KOPT-K1 (cell line): ENCODE results near the gene TMPRSS3.

Source experiments
- H3K27ac ChIP-seq: fragments of 200-600 bp; sonication (generic); 2 replicates; pipeline ENCODE4 v1.5.1; 2016; ENCODE audit warnings: antibody characterized with exemption, mild to moderate bottlenecking, low read depth, low read length; ENCODE audit not compliant: poor library complexity, severe bottlenecking
- H3K36me3 ChIP-seq: fragments of 200-600 bp; sonication (generic); 2 replicates; pipeline ENCODE4 v1.5.1; 2017; ENCODE audit warnings: antibody characterized with exemption, mild to moderate bottlenecking, low read length, moderate library complexity; ENCODE audit not compliant: insufficient read depth
- H3K9me3 ChIP-seq: fragments of 200-600 bp; sonication (generic); 2 replicates; pipeline ENCODE4 v1.5.1; 2017; ENCODE audit warnings: antibody characterized with exemption, low read length, mild to moderate bottlenecking; ENCODE audit not compliant: insufficient read depth, poor library complexity, severe bottlenecking

Gene TMPRSS3

GRCh38 chr21:42395905-42396651, at the start of gene TMPRSS3:
TMPRSS3 (minus strand) TSS chr21:42396052; CDS start chr21:42395417, 635 bp downstream.
- H3K36me3 ChIP-seq: no peaks in the 10 kb centered on the region
- H3K9me3 ChIP-seq: no peaks in the 10 kb centered on the region
- H3K27ac ChIP-seq: no peak within 1 kb of the TSS

GRCh38 chr21:42445311-42445710, 49.5 kb upstream of the TMPRSS3 start:
- H3K27ac ChIP-seq: no peak overlapping the region
- H3K36me3 ChIP-seq: peaks cover 79% of the 10 kb centered on the region
- H3K9me3 ChIP-seq: no peaks in the 10 kb centered on the region

GRCh38 chr21:42444745-42445059, 48.9 kb upstream of the TMPRSS3 start:
- peaks cover 85% of the 10 kb centered on the region for H3K36me3 ChIP-seq
- H3K27ac ChIP-seq: no peak overlapping the region
- no peaks in the 10 kb centered on the region for H3K9me3 ChIP-seq

DNA sequence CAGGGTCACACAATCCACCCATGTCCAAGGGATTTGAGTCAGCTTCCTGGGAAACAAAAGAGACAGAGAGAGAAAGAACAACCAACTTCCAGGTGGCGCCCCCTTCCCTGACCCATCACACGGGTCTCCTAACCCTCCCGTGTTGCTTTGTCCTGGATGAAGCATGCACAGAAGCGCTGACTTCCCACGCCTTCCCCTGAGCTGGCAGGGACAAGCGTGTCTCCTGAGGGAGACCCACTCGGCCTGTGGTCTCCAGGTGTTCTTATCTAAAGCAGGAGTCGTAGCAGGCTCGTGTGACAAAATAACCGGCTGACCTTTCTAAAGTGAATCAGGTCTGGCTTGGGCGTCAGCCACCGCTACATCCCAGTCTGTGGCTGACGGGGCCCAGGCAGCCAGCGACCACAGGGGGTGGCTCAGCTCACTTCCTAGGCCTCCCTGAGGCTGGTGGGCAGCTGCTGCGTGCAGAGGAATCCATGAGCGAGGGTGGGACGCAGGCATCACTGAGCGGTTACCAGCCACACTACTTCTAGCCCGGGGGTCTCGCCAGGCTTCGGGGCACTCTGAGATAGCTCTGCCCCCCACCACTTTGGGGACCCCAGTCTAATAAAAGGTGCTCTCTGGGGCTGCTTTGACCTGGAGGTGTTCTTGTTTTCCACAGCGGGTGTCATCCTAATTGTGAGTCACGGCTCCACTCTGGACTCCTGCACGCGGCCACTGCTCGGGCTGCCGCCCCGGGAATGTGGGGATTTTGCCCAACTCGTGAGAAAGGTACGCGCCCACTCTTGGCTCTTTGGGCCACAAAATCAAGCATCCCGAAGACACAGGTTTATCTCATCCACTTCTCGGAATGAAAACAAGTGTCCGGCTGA, 48.3 kb upstream of the TMPRSS3 start:
- no peaks in the 10 kb centered on the region for H3K9me3 ChIP-seq
- no peak overlapping the region for H3K27ac ChIP-seq
- peaks cover 91% of the 10 kb centered on the region for H3K36me3 ChIP-seq

- Histone ChIP-seq H3K27ac (no peak overlapping the region), H3K36me3 (peaks cover 99% of the 10 kb centered on the region)
Observed at GRCh38 chr21:42443181-42443785, 47.4 kb upstream of the TMPRSS3 start.

GRCh38 chr21:42441963-42442362, 46.1 kb upstream of the TMPRSS3 start:
- H3K27ac ChIP-seq: no peak overlapping the region
- H3K36me3 ChIP-seq: peaks cover 100% of the 10 kb centered on the region
- H3K9me3 ChIP-seq: no peaks in the 10 kb centered on the region

More at GRCh38 chr21:42443181-42443785, 47.4 kb upstream of the TMPRSS3 start:
- no peaks in the 10 kb centered on the region for H3K9me3 ChIP-seq

- Histone ChIP-seq H3K36me3 (peaks cover 98% of the 10 kb centered on the region), H3K27ac (no peak overlapping the region), H3K9me3 (no peaks in the 10 kb centered on the region)
Observed at GRCh38 chr21:42440187-42440792, 44.4 kb upstream of the TMPRSS3 start.

DNA sequence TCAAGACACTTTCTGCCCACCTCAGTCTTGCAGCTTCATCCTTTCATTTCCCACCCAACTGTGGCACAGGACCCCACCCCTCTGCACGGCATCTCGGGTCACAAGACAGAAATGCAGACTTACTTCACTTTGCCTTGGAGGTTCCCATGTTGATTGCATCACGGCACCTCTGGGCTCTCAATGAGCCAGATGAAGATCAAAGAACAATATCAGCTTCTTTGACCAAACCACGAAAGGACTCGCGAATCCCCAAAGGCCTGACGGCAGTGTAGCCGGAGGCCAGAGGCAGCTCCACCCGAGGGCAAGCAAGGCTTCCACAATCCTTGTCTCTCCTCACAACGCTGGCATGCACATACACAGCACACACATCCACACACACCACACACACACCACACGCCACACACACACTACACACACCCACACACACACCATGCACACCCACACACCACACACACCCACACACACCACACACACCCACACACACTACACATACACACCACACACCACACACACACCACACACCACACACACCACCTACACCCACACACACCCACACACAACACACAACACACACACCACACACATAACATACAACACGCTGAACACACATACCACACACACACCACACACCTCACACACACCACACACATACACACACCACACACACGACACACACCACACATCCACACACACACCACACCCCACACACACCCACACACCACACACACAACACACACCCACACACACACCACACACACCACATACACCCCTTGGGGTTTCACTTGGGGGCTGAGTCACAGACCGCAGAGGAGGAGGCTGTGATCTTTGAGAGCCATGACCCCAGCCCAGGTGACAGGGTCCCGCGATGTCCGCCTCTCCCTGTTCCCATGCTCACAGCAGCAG, 43.7 kb upstream of the TMPRSS3 start:
- H3K9me3 ChIP-seq: no peaks in the 10 kb centered on the region
- H3K27ac ChIP-seq: no peak overlapping the region
- peaks cover 98% of the 10 kb centered on the region for H3K36me3 ChIP-seq

DNA sequence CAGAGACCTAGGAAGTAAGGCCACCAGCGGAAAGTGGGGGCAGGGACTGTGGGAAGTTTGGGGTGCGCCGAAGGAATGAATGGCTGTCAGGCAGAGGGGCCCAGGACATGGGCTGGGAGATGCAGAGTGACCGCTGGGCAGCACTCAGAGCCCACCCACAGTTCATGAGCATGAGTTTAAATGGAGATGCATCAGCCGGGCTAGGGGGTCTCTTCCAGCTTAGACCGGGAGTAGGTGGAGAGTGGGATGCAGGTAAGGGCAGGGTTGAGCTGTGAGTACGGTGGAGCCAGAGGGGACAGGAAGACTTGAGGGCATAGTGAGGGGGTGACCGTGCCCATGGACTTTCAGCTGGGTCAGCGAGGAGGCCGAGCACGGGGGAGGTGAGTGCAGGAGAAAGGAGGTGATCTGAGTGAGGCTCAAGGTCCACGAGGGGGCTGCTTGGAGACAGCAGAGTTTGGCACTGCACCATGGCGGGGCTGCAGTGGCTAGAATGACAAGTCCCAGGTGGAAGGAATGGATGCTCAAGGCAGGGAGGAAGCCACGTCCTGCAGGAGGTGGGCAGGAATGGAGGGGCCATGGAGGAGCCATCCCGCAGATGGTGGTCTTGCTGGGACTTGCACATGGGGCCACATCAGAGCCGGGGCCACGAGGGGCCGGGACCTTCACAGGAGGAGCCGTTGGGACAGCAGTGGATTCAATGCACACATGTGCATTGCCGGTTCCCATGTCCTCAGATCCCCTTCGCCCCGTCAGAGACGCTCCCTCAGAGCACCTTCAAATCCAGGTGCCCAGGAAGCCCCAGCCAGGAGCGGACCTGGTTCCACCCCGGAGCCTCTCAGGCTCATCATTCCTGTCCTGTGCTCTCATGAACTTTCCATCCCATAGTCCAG, 42.7 kb upstream of the TMPRSS3 start:
- Histone ChIP-seq H3K36me3 (peaks cover 98% of the 10 kb centered on the region), H3K9me3 (no peaks in the 10 kb centered on the region), H3K27ac (no peak overlapping the region)

DNA sequence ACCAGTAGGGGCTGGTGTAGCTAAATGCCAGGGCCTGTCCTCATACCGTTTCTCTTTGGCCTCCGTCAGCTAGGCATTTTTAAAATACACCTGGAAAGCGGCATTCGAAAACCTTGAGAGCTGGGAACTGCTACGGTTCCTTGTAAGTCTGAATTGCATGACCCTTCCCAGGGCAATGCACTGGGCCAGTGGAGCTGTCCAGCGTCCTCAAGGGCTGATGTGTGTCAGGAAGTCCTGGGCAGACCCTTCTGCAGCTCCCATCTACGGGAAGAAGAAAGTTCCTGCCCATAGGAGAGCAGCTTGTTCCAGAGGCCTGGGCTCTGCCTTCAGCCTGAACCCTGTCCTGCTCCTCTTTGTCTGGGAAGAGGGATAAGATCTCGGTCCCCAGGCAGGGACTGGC, 41.9 kb upstream of the TMPRSS3 start:
- Histone ChIP-seq H3K27ac (no peak overlapping the region), H3K9me3 (peaks cover under 1% of the 10 kb centered on the region), H3K36me3 (peaks cover 98% of the 10 kb centered on the region)

GRCh38 chr21:42436914-42437313, 41.1 kb upstream of the TMPRSS3 start:
- Histone ChIP-seq H3K9me3 (peaks cover 10% of the 10 kb centered on the region), H3K27ac (no peak overlapping the region), H3K36me3 (peaks cover 98% of the 10 kb centered on the region)

GRCh38 chr21:42435833-42436232, 40.0 kb upstream of the TMPRSS3 start:
- H3K27ac ChIP-seq: no peak overlapping the region
- H3K36me3 ChIP-seq: peaks cover 98% of the 10 kb centered on the region
- peaks cover 14% of the 10 kb centered on the region for H3K9me3 ChIP-seq

- no peak overlapping the region for H3K27ac ChIP-seq
- peaks cover 14% of the 10 kb centered on the region for H3K9me3 ChIP-seq
- peaks cover 98% of the 10 kb centered on the region for H3K36me3 ChIP-seq
Observed at GRCh38 chr21:42435401-42435800, 39.5 kb upstream of the TMPRSS3 start.
